GM12892 (cell line): Measurements from ENCODE around the gene NUP98.
A peak's percentile ranks its signal among the peaks of the same experiment; 100 is the strongest.

ENCODE experiments used
- DNase-seq: peaks from one replicate; pipeline ENCODE4 v3.0.0; 2011; ENCODE audit not compliant: insufficient read length
- FAIRE-seq: peaks from 2 replicates; lab custom pipeline; 2011; peaks lifted over from hg19 to GRCh38; lab: Jason Lieb, UNC
- POLR2A ChIP-seq: IDR thresholded peaks from 2 replicates; pipeline ENCODE4 v1.6.1; 2011; ENCODE audit warnings: low read depth, low read length, control low read depth
- POLR2AphosphoS5 ChIP-seq: IDR thresholded peaks from 2 replicates; pipeline ENCODE4 v1.6.1; 2011; ENCODE audit warnings: low read depth, low read length, control low read depth
- TAF1 ChIP-seq: IDR thresholded peaks from 2 replicates; pipeline ENCODE4 v1.6.1; 2011; ENCODE audit warnings: low read depth, mild to moderate bottlenecking, control low read depth, low read length, borderline replicate concordance

Gene NUP98

GRCh38 chr11:3712274-3712673 lies 85.1 kb downstream of the NUP98 start:
- DNase-seq (no peak), FAIRE-seq (no peak)
- TF ChIP-seq POLR2A (no peak), POLR2AphosphoS5 (no peak), TAF1 (no peak)

- TF ChIP-seq POLR2AphosphoS5 (no peak), TAF1 (no peak), POLR2A (no peak)
- no peak for DNase-seq
- no peak for FAIRE-seq
Measured at GRCh38 chr11:3710485-3711259, 86.7 kb downstream of the NUP98 start.

- DNase-seq: no peak
- FAIRE-seq: no peak
- TF ChIP-seq POLR2AphosphoS5 (no peak), TAF1 (no peak), POLR2A (no peak)
Measured at GRCh38 chr11:3709977-3710376, 87.4 kb downstream of the NUP98 start.

- DNase-seq (no peak), FAIRE-seq (no peak)
- TF ChIP-seq POLR2AphosphoS5 (no peak), POLR2A (no peak), TAF1 (no peak)
Measured at GRCh38 chr11:3707176-3707575, 90.2 kb downstream of the NUP98 start.

- DNase-seq (no peak), FAIRE-seq (no peak)
- TF ChIP-seq POLR2AphosphoS5 (no peak), TAF1 (no peak)
Measured at GRCh38 chr11:3703383-3703782, 94.0 kb downstream of the NUP98 start.

- TF ChIP-seq TAF1 (no peak), POLR2A (no peak), POLR2AphosphoS5 (no peak)
- DNase-seq: no peak
- no peak for FAIRE-seq
Measured at GRCh38 chr11:3700910-3701309, 96.4 kb downstream of the NUP98 start.

- FAIRE-seq (no peak), DNase-seq (no peak)
- TF ChIP-seq TAF1: no peak
Measured at GRCh38 chr11:3700410-3700809, 96.9 kb downstream of the NUP98 start.

GRCh38 chr11:3686751-3687150 lies 110.6 kb downstream of the NUP98 start:
- no peak for FAIRE-seq

GRCh38 chr11:3685923-3686322 lies 111.4 kb downstream of the NUP98 start:
- DNase-seq (no peak), FAIRE-seq (no peak)
- TF ChIP-seq POLR2AphosphoS5: no peak
- no peak for TF ChIP-seq POLR2A
- no peak for TF ChIP-seq TAF1

More at GRCh38 chr11:3686751-3687150, 110.6 kb downstream of the NUP98 start:
- DNase-seq: no peak
- TF ChIP-seq POLR2A (no peak), POLR2AphosphoS5 (no peak), TAF1 (no peak)

- peak; percentile 46 for FAIRE-seq
- no peak for DNase-seq
- no peak for TF ChIP-seq POLR2A
Measured at GRCh38 chr11:3684819-3685172, 112.6 kb downstream of the NUP98 start.

GRCh38 chr11:3684129-3684818 lies 113.1 kb downstream of the NUP98 start:
- no peak for FAIRE-seq
- no peak for TF ChIP-seq TAF1

GRCh38 chr11:3683039-3683438 lies 114.3 kb downstream of the NUP98 start:
- DNase-seq (no peak), FAIRE-seq (no peak)
- TF ChIP-seq POLR2AphosphoS5 (no peak), TAF1 (no peak), POLR2A (no peak)

More at GRCh38 chr11:3684129-3684818, 113.1 kb downstream of the NUP98 start:
- no peak for DNase-seq
